Small intestine (tissue), 7 donors: Measurements from ENCODE around the gene ZNF79. TPM values are rescaled to one million over a fixed set of nuclear protein-coding genes. Genes with fewer than 3 reads are reported as not detected.

Experiments used
- DNase-seq, 2 donors: peaks; one replicate each; pipeline versions ENCODE4 v3.0.0 to v3.0.0-alpha.2; 2013
- FAIRE-seq: peaks from 2 replicates; lab custom pipeline; 2012; peaks lifted over from hg19 to GRCh38; lab: Jason Lieb, UNC
- H3K27ac ChIP-seq, 3 donors: one replicate each; pipeline ENCODE4 v1.5.1; 2013; ENCODE audit warnings: low read length in 2 of 3, mild to moderate bottlenecking in 2 of 3, control low read depth in 1 of 3, inconsistent platforms in 1 of 3, low read depth in 1 of 3, moderate library complexity in 1 of 3
- H3K27me3 ChIP-seq, 3 donors: one replicate each; pipeline ENCODE4 v1.6.1; 2013; ENCODE audit warnings: low read length in 3 of 3, inconsistent platforms in 1 of 3; ENCODE audit not compliant: control insufficient read depth in 3 of 3, insufficient read depth in 3 of 3
- H3K36me3 ChIP-seq, 3 donors: one replicate each; pipeline ENCODE4 v1.6.1; 2013; ENCODE audit warnings: low read length in 3 of 3, inconsistent platforms in 1 of 3, low read depth in 1 of 3, mild to moderate bottlenecking in 1 of 3, moderate library complexity in 1 of 3; ENCODE audit not compliant: control insufficient read depth in 3 of 3, insufficient read depth in 2 of 3
- H3K4me1 ChIP-seq, 3 donors: one replicate each; pipeline ENCODE4 v1.6.1; 2013; ENCODE audit warnings: low read length in 2 of 3, inconsistent platforms in 1 of 3, low read depth in 1 of 3, mild to moderate bottlenecking in 1 of 3, moderate library complexity in 1 of 3; ENCODE audit not compliant: control insufficient read depth in 3 of 3, insufficient read depth in 2 of 3
- H3K4me3 ChIP-seq, 3 donors: one replicate each; pipeline ENCODE4 v1.5.1; 2013; ENCODE audit warnings: low read length in 3 of 3, control low read depth in 1 of 3, inconsistent platforms in 1 of 3, low read depth in 1 of 3, mild to moderate bottlenecking in 1 of 3, moderate library complexity in 1 of 3
- H3K9me3 ChIP-seq, 2 donors: one replicate each; pipeline ENCODE4 v1.6.1; 2013; ENCODE audit warnings: low read depth in 1 of 2, low read length in 1 of 2; ENCODE audit not compliant: control insufficient read depth in 2 of 2, insufficient read depth in 1 of 2
- WGBS, 3 donors: extraction: QIAGEN DNeasy Blood & Tissue Kit; methylation state at CpG; one replicate each; pipeline ENCODE4 v1.1.7; 2013; 5-methylcytosine and 5-hydroxymethylcytosine counted together
- polyA plus RNA-seq, 4 donors: library from polyadenylated mRNA; stranded (reverse) in 3 of 4; unstranded in 1 of 4; fragments of 200-250 nt in 3 of 4; fragments of 120-200 nt in 1 of 4; gene quantifications; one replicate each; pipeline versions ENCODE4 v1.2.1 to v1.2.3, GENCODE V29; 2013
- donor health status: healthy with polysubstance abuse.
- donor health status: control.
- donor health status: control.
- donor health status: Bipolar disorder and iron deficiency.
- donor health status: healthy.

ZNF79 gene
- polyA plus RNA-seq, 4 donors, result 2.4 to 5.8 (median 3.3) TPM

DNA sequence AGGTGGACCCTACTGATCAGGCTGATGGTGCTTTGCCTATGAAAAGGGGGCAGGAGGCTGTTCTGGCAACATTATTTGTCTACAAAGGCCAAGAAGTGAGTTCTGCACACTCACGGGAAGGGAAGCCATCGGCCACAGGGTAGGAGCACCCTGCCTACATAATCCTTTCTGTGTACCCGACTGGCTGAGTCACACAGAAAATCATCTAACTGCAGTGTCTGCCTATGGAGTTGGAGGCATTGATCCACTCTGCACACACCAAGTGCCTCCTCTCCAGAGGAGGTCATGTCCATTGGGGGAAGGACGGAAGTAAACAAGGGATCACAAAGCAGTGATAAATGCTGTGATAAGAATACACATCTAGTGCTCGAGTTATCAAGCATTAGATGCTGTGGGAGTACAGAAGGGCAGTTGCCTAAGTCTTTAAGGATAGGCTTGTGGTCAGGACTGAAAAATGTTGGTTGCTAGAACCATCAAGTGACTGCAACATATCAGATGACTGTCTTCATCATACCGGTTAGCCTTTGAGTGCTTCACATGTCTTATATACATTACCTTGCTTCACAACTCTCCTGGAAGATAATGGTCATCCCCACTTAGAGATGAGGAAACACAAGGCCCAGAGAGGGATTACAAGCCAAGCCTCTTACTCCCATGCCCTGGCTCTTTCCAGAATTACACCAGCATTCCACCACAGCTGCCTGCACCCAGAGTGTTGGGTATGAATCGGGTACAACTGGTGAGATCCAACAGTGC, 28.5 kb upstream of the ZNF79 start:
- Histone ChIP-seq H3K36me3 (peaks cover 0 to 38% (median 0%) of the 10 kb centered on the region in 3 donors), H3K9me3 (no peaks in the 10 kb centered on the region), H3K4me1 (peaks cover 0 to 63% (median 1%) of the 10 kb centered on the region in 3 donors), H3K27me3 (no peaks in the 10 kb centered on the region), H3K4me3 (peak overlapping the region in 1 of 3 donors; percentile 65), H3K27ac (peak overlapping the region in 1 of 3 donors; percentile 93)
- DNase-seq (peak in 1 of 2 donors; percentile 62), FAIRE-seq (no peak)
- WGBS, 3 donors, result 60 to 75% (median 69%) methylated on average over 7 of the region's 7 CpGs

DNA sequence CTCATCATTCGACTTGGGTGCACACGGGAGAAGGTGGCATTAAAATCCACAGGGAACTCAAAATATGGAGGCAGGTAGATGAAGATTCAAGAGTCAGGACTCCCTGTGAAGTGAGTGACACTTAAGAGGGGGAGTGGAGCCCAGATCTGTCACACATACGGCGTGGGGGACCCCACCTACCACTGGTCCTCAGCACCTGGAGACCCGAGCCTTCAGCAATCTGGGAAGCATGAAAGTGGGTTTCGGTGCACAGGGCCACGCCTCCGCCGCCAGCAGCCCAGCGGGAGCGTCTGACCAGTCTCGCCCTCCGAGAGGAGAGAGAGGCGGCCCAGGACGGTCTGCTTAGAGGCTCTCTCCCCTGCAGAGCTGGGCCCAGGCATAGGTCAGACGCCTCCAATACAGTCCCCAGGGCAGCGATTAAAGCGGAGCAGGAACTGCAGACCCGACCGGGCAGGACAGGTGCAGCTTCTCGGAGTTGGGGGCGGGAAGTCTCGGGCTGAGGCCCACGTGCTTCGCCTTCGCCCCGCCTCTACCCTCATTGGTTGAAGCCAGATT, 27.9 kb upstream of the ZNF79 start:
- DNase-seq (no peak), FAIRE-seq (no peak)
- Histone ChIP-seq H3K27me3 (no peaks in the 10 kb centered on the region), H3K27ac (peak overlapping the region in 2 of 3 donors; percentile 63 to 93), H3K36me3 (peaks cover 0 to 42% (median 0%) of the 10 kb centered on the region in 3 donors), H3K9me3 (no peaks in the 10 kb centered on the region), H3K4me1 (peaks cover 0 to 57% (median 0%) of the 10 kb centered on the region in 3 donors), H3K4me3 (peak overlapping the region; percentile 17 to 65 (median 56))
- WGBS, 3 donors, result 2 to 9% (median 4%) methylated on average over 27 of the region's 27 CpGs

DNA sequence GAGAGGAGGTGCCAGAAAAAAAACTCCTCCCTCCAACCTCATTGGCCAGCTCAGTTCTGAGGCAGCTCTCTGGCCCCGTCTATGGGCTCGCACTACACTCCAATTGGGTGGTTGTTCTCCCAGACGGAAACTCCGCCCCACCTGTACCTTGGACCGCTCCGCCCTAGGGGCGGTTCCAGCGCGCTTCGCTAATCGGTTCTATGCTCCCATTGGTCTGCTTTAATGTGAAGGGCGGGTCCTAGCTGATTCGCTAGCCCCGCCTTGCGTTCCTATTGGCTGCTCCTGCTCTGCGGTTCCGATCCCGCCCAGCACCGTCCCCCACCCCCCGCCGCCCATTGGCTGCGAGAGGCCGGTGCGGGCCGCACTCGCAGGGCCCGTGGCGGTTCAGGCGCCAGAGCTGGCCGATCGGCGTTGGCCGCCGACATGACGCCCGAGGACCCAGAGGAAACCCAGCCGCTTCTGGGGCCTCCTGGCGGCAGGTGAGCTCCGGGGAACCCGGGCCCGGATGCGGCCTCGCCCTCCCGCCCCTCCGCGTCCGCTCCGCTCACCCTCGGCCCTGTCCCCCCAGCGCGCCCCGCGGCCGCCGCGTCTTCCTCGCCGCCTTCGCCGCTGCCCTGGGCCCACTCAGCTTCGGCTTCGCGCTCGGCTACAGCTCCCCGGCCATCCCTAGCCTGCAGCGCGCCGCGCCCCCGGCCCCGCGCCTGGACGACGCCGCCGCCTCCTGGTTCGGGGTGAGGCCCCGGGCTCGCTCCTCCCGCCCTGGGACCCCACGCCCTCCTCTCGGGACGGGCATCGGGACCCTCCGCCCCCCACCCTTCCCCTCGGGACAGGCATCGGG, 27.2 kb upstream of the ZNF79 start, which contains the start of gene SLC2A8:
Gene SLC2A8, plus strand, starts transcription at position 362 of the 838 bp plus-strand sequence. Its CDS starts 62 bp downstream, at position 424.
- H3K4me3 ChIP-seq, result peak within 1 kb of the TSS; percentile 56 to 93 (median 66)
- peak; percentile 100 for DNase-seq
- WGBS, 3 donors, result 0 to 1% (median 1%) methylated on average over 50 to 87 of the region's 87 CpGs
- H3K36me3 ChIP-seq, result peaks cover 0 to 43% (median under 1%) of the 10 kb centered on the region in 3 donors
- H3K27me3 ChIP-seq, result no peaks in the 10 kb centered on the region
- H3K4me1 ChIP-seq, result peaks cover 0 to 52% (median 0%) of the 10 kb centered on the region in 3 donors
- peak within 1 kb of the TSS; percentile 85 to 95 (median 93) for H3K27ac ChIP-seq
- peak; percentile 89 for FAIRE-seq
- H3K9me3 ChIP-seq, result no peaks in the 10 kb centered on the region

DNA sequence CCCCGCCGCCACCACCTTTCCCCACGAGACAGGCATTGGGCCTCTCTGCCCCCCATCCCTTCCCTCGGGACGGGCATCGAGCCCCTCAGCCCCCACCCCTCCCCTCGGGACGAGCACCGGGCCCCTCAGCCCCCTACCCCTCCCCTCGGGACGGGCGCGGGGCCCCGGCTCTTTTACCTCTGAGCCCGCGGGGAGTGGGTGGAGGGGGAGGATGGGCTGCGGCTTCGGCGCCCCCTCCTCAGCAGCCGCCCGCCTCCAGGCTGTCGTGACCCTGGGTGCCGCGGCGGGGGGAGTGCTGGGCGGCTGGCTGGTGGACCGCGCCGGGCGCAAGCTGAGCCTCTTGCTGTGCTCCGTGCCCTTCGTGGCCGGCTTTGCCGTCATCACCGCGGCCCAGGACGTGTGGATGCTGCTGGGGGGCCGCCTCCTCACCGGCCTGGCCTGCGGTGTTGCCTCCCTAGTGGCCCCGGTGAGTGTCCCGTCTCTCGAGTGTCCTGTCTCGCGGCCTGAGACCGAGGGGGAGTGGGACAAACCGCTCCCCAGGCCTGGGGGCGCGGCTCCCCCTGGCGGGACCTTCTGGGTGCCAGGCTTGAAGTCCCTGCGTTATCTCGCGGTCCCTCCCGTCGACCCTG, 26.4 kb upstream of the ZNF79 start:
- peaks cover 0 to 51% (median 0%) of the 10 kb centered on the region in 3 donors for H3K4me1 ChIP-seq
- peaks cover 0 to 45% (median 3%) of the 10 kb centered on the region in 3 donors for H3K36me3 ChIP-seq
- no peaks in the 10 kb centered on the region for H3K9me3 ChIP-seq
- no peaks in the 10 kb centered on the region for H3K27me3 ChIP-seq
- peak overlapping the region; percentile 83 to 95 (median 85) for H3K27ac ChIP-seq
- H3K4me3 ChIP-seq, result peak overlapping the region; percentile 56 to 93 (median 66)
- DNase-seq (peak; percentile 50 to 85), FAIRE-seq (no peak)
- 1 to 4% (median 1%) methylated on average over 39 to 55 of the region's 55 CpGs for WGBS, 3 donors

DNA sequence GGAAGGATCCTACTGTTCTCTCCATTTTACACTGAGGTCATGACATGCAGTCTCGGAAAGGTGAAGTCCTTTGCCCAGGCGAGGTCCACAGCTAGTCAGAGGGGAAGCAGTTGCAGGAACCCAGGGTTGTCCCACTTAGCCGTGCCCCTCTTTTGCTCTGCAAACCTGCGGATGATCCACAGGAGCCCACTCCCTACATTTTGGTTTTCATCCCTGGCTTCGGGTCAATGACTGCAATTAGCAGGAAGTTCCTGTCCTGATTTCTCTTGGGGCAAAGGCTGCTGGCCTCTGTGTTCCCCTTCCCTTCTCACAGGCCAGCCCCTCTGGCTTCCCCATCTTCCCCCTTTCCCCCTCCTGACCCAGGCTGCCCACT, 25.9 kb upstream of the ZNF79 start:
- no peaks in the 10 kb centered on the region for H3K27me3 ChIP-seq
- H3K36me3 ChIP-seq, result peaks cover 0 to 49% (median 3%) of the 10 kb centered on the region in 3 donors
- H3K27ac ChIP-seq, result peak overlapping the region in 1 of 3 donors; percentile 83
- H3K4me1 ChIP-seq, result peaks cover 0 to 48% (median 0%) of the 10 kb centered on the region in 3 donors
- WGBS, 3 donors, result 21 to 38% (median 35%) methylated on average over 5 of the region's 5 CpGs
- no peaks in the 10 kb centered on the region for H3K9me3 ChIP-seq
- FAIRE-seq, result no peak
- peak in 1 of 2 donors; percentile 8 for DNase-seq
- peak overlapping the region in 2 of 3 donors; percentile 66 to 93 for H3K4me3 ChIP-seq

DNA sequence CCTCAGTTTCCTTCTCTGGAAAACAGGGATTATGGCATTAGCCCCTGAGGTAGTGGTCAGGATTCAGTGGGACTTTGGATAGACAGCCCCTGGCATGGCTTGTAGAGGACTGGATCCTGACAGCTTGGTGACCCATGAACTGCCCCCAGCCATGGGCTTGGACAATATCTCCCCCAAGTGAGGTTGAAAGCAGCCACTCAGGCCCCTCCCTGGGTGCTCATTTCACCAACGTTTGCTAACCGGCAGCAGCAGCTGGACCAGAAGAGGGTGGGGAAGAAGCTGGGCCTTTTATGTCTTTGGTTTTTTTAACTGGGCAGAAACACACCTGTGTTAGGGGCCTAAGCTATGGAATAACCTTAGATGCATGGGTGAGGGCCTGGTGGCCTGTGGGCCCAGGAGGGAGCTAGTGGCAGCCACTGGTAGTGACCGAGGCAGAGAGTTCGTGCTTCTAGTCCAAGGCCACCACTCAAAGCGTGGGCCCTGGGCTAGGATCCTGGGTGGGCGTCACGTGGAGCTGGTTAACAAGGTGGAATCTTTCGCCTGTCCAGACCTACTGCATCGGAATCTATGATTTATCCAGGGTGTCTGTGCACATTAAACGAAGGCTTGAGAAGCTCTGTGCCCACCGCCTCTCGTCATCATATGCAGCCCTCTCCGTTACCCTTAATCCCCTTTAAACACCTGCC, 25.3 kb upstream of the ZNF79 start:
- peak overlapping the region in 2 of 3 donors; percentile 66 to 93 for H3K4me3 ChIP-seq
- no peak for FAIRE-seq

DNA sequence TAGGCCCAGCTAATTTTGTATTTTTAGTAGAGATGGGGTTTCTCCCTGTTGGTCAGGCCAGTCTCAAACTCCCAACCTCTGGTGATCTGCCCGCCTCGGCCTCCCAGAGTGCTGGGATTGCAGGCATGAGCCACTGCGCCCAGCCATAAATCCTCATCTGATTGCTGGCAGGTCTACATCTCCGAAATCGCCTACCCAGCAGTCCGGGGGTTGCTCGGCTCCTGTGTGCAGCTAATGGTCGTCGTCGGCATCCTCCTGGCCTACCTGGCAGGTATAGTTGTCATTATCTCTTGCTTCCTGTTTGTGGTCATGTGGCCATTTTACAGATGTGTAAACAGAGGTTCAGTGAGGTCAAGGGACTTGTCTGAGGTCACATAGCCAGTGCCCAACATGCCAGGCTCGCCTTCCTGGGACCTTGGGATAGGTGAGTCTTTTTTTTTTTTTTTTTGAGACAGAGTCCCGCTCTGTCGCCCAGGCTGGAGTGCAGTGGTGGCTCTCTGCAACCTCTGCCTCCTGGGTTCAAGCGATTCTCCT, 24.4 kb upstream of the ZNF79 start:
- DNase-seq (no peak), FAIRE-seq (no peak)
- H3K27me3 ChIP-seq, result no peaks in the 10 kb centered on the region
- H3K4me3 ChIP-seq, result no peak overlapping the region
- peaks cover 0 to 38% (median 0%) of the 10 kb centered on the region in 3 donors for H3K4me1 ChIP-seq
- no peak overlapping the region for H3K27ac ChIP-seq
- H3K36me3 ChIP-seq, result peaks cover 3 to 65% (median 7%) of the 10 kb centered on the region in 3 donors
- WGBS, 3 donors, result 94 to 95% (median 95%) methylated on average over 14 of the region's 14 CpGs
- H3K9me3 ChIP-seq, result no peaks in the 10 kb centered on the region

More for the DNA sequence above, 25.3 kb upstream of the ZNF79 start:
- no peaks in the 10 kb centered on the region for H3K9me3 ChIP-seq
- DNase-seq, result no peak
- WGBS, 3 donors, result 76 to 85% (median 80%) methylated on average over 13 of the region's 13 CpGs
- no peaks in the 10 kb centered on the region for H3K27me3 ChIP-seq
- peaks cover under 1 to 55% (median 3%) of the 10 kb centered on the region in 3 donors for H3K36me3 ChIP-seq
- H3K4me1 ChIP-seq, result peaks cover 0 to 44% (median 0%) of the 10 kb centered on the region in 3 donors
- H3K27ac ChIP-seq, result peak overlapping the region in 1 of 3 donors; percentile 83
